ENCODE data around the gene MTCL3.
A peak's percentile ranks its signal among the peaks of the same experiment; 100 is the strongest.

Gene MTCL3

DNA sequence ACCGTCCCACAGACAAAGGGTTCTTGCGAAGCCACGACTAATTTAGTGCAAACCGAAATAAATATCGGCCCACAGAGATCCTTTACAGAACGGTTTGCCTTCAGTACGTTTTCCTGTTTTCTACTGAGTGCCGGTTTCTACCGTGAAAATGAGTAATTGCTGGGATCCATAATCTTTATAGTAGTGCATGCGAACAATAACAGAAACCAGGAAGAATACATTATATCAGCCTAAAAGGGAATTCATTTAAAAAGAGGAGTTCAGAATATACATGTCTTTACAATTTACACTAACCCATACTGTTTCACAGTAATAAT, 292 bp upstream of the MTCL3 start:
- Mint-ChIP-seq H3K9me3 (ENCODE audit: unreplicated experiment) (no peaks in the 10 kb centered on the region), H3K27ac (ENCODE audit: low read depth, unreplicated experiment) (no peak overlapping the region), H3K4me3 (ENCODE audit: unreplicated experiment) (no peak overlapping the region), H3K27me3 (ENCODE audit: insufficient read depth, unreplicated experiment) (peaks cover 78% of the 10 kb centered on the region), H3K36me3 (ENCODE audit: insufficient read depth, unreplicated experiment) (no peaks in the 10 kb centered on the region), H3K4me1 (ENCODE audit: insufficient read depth, unreplicated experiment) (peaks cover 12% of the 10 kb centered on the region)
- DNase-seq (ENCODE audit: unreplicated experiment): no peak
- POLR2A ChIA-PET: no interaction called here
- CTCF ChIA-PET: interaction anchor here (1.0 to 2.5 kb wide), 5 partner anchors 14 to 253 kb away, joined by 3 to 11 read pairs (median 6); partner anchors contain the start of gene RNF146
- intact Hi-C loops (cut with micrococcal nuclease): no loop called here
- BruUV-seq (replicated peaks): no TSS peak
- no peak for TF ChIP-seq CTCF (IDR thresholded peaks at IDR 0.05; ENCODE audit: unreplicated experiment)

GRCh38 chr6:127518191-127518709, 885 bp downstream of the MTCL3 start:
- ChIA-PET POLR2A (interaction anchor here (0.7 kb wide), 1 partner anchor 592 kb away, joined by 3 read pairs; no protein-coding TSS in a partner anchor), CTCF (interaction anchor here (0.6 to 3.9 kb wide), 9 partner anchors 11 to 1285 kb away, joined by 3 to 17 read pairs (median 7); partner anchors contain the start of gene RNF146)
- Mint-ChIP-seq H3K4me3 (ENCODE audit: unreplicated experiment) (no peak overlapping the region), H3K27ac (ENCODE audit: low read depth, unreplicated experiment) (no peak overlapping the region), H3K27me3 (ENCODE audit: insufficient read depth, unreplicated experiment) (peaks cover 71% of the 10 kb centered on the region), H3K9me3 (ENCODE audit: unreplicated experiment) (no peaks in the 10 kb centered on the region), H3K36me3 (ENCODE audit: insufficient read depth, unreplicated experiment) (no peaks in the 10 kb centered on the region), H3K4me1 (ENCODE audit: insufficient read depth, unreplicated experiment) (peaks cover 12% of the 10 kb centered on the region)
- no peak for DNase-seq (ENCODE audit: unreplicated experiment)
- intact Hi-C loops (cut with micrococcal nuclease): no loop called here
- TF ChIP-seq CTCF (IDR thresholded peaks at IDR 0.05; ENCODE audit: unreplicated experiment): no peak
- no TSS peak for BruUV-seq (replicated peaks)

GRCh38 chr6:127517693-127518092, 1.4 kb downstream of the MTCL3 start:
- TF ChIP-seq CTCF (IDR thresholded peaks at IDR 0.05; ENCODE audit: unreplicated experiment): no peak
- H3K4me3 Mint-ChIP-seq (ENCODE audit: unreplicated experiment): no peak overlapping the region
- ChIA-PET POLR2A (interaction anchor here (0.6 to 1.7 kb wide), 2 partner anchors 15 kb away, joined by 3 to 4 read pairs; no protein-coding TSS in a partner anchor), CTCF (interaction anchor here (0.5 to 3.9 kb wide), 11 partner anchors 11 to 1425 kb away, joined by 3 to 17 read pairs (median 11); no protein-coding TSS in a partner anchor)
- DNase-seq (ENCODE audit: unreplicated experiment): no peak
- intact Hi-C loops (cut with micrococcal nuclease): no loop called here
- H3K9me3 Mint-ChIP-seq (ENCODE audit: unreplicated experiment): no peaks in the 10 kb centered on the region
- H3K36me3 Mint-ChIP-seq (ENCODE audit: insufficient read depth, unreplicated experiment): no peaks in the 10 kb centered on the region
- H3K4me1 Mint-ChIP-seq (ENCODE audit: insufficient read depth, unreplicated experiment): peaks cover 12% of the 10 kb centered on the region
- H3K27me3 Mint-ChIP-seq (ENCODE audit: insufficient read depth, unreplicated experiment): peaks cover 71% of the 10 kb centered on the region
- BruUV-seq (replicated peaks): no TSS peak
- no peak overlapping the region for H3K27ac Mint-ChIP-seq (ENCODE audit: low read depth, unreplicated experiment)

- BruUV-seq (replicated peaks): no TSS peak
- Mint-ChIP-seq H3K4me1 (ENCODE audit: insufficient read depth, unreplicated experiment) (peaks cover 12% of the 10 kb centered on the region), H3K9me3 (ENCODE audit: unreplicated experiment) (no peaks in the 10 kb centered on the region), H3K36me3 (ENCODE audit: insufficient read depth, unreplicated experiment) (no peaks in the 10 kb centered on the region), H3K27ac (ENCODE audit: low read depth, unreplicated experiment) (no peak overlapping the region), H3K4me3 (ENCODE audit: unreplicated experiment) (peak overlapping the region; percentile 63), H3K27me3 (ENCODE audit: insufficient read depth, unreplicated experiment) (peaks cover 62% of the 10 kb centered on the region)
- DNase-seq (ENCODE audit: unreplicated experiment): peak; percentile 42
- CTCF ChIA-PET: interaction anchor here (0.5 to 3.9 kb wide), 23 partner anchors 10 to 1426 kb away, joined by 3 to 20 read pairs (median 7); partner anchors contain the start of gene RNF146
- intact Hi-C loops (cut with micrococcal nuclease): no loop called here
- TF ChIP-seq CTCF (IDR thresholded peaks at IDR 0.05; ENCODE audit: unreplicated experiment): peak; percentile 58
- POLR2A ChIA-PET: interaction anchor here (0.6 to 1.7 kb wide), 2 partner anchors 14 to 16 kb away, joined by 3 to 4 read pairs; no protein-coding TSS in a partner anchor
Observed at GRCh38 chr6:127516662-127517273, 2.4 kb downstream of the MTCL3 start.

Data from MCF 10A (cell line).